ENCODE results near the gene WAPL.
"Not testable (repeated sequence)": the region's sequence is repeated elsewhere in the genome, so short reads cannot be mapped to it uniquely, and the experiment has no call there.

Gene WAPL

GRCh38 chr10:86411281-86411841 is 110.2 kb downstream of the WAPL start:
- peak; percentile 77 for DNase-seq

- DNase-seq: no peak
Measured at GRCh38 chr10:86410542-86411124, 111.0 kb downstream of the WAPL start.

DNA sequence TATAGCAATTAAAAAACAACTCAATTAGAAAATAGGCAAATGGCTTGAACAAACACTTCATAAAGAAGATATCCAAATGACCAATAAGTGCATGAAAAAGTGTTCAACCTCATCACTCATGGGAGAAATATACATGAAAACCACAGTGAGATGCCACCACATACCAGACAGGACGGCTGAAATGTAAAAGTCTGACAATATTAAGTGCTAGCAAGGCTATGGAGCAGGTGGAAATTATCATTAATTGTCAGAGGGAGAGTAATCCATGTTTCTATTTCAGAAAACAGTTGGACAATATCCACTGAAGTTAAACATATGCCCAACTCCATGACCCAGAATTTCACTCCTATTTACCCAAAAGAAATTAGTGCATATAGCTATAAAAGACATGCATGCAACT is 112.4 kb downstream of the WAPL start:
- no peak for DNase-seq

- DNase-seq: no peak
Measured at GRCh38 chr10:86403183-86403797, 118.3 kb downstream of the WAPL start.

DNA sequence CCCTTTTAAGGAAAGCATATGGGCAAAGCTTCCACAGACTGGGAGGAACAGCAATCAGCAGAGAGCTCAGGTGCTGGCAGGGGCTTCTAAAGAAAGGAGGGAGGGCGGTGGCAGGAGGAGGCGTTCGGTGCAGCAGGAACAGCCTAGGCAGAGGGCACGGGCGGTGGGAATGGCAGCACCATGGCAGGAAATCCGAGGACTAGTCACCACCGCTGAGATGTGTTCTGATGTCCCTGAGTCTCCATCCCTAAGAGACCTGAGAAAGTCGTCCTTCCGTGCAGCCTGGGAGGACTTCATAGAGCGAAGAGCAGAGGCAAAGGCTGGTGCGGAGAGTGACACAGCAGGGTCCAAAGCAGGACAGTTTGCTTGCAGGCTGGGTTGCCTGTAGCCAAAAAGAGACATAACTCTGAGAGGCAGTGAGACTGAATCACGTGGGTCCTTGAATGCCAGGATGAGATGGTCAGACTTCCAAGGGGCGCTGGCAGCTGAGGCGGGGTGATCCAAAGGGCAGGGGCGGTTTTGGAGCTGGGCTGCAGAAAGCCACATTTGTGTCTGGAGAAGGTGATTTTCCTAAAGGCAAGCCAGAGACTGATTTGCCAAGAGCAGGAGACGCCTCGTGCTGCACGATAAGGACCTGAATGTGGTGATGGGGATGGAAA is 119.2 kb downstream of the WAPL start:
- DNase-seq: no peak

DNA sequence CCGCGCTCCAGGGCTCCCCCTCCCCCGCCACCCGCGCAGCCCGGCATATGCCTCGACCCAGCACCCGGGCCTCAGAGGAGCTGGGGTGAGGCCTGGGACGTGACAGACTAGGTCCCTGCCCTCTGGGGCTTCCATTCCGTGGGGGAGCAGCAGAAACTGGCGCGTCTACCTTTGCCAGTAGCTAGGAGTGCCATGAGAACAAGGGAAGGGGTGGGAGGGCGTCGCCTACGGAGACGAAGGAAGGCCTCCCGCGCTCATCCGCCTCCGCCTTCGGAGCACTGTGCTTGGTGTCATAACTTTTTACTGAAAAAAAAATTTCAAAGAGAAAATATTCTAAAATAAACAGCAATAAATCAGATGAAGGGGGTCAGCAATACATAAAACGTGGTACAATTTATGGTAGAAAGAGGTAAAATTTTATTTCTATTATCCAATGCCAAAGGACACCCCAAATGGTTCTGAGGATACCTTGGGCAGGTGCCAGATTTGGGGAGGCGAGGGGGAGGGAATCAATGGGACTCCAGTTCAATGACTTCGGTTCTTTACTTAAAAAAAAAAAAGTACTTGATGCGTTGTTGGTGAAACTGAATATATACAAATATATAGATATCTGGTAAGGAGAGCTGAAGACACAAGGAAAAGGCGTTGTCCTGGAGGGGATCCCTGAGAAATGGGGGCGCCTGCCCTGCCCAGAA is 119.9 kb downstream of the WAPL start:
- DNase-seq: no peak

GRCh38 chr10:86400705-86401587 is 120.6 kb downstream of the WAPL start:
- peak; percentile 58 for DNase-seq

- peak; percentile 95 for DNase-seq
Measured at GRCh38 chr10:86399879-86400704, 121.5 kb downstream of the WAPL start.

DNA sequence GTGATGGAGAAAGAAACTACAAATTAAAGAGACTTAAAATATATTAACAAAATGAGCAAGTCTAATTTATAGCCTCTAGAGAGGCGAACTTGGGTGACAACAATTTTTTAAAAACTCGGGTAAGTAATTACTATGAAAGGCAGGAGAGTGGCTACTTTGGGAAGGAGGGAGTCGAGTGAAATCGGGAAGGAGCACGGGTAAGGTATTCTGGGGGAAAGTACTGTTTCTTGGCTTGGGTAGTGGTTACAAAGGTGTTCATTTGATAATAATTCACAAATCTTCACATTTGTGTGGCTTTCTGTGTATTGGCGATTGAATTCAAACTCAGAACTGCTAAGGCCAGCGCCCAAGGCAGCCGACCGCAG is 122.1 kb downstream of the WAPL start:
- no peak for DNase-seq

DNA sequence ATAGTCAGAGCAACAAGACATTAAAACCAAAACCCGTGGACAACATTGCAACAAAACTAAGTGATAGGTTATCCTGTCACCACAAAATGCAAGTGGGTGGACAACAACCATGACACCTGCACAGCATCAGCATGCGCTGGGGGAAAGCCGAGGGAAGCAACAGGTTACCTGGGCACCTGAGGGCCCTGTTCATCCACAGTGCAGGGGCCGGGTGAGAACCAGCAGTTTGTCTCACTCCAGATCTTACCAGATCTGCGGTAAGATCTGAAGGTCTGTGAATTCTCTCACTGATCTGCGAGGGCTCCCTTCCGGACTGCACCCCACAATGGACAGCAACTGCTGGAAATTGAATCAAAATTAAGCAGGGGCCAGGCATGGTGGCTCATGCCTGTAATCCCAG is 124.5 kb downstream of the WAPL start:
- no peak for DNase-seq

DNA sequence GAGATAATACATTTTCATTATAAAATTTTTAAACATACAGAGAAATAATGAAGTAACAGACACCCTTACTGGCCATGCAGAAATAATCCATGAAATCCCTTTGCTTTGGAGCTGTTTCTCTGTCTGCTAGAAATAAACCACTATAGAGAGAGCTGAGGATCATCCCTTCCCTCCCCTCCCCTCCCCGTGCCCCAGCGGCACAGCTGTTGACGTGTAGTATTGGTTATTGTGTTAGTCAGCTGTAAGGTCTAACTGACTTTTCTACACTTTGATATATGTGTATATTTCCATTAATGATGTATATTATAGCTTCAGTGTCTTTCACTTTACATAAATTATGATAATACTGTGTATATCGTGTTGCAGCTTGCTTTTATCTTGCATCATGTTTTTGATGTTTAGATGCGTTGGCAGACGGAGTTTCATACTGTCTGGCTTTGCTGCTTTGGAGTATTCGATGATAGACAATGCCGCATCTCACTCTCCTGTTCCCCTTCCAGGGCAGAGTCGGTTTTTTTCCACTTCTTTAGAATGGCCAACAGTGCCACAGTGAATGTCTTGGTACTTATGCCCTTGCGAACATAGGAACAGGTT is 127.6 kb downstream of the WAPL start:
- DNase-seq: no peak

GRCh38 chr10:86393362-86393761 is 128.2 kb downstream of the WAPL start:
- DNase-seq: no peak

- DNase-seq: no peak
Measured at GRCh38 chr10:86392723-86393094, 128.9 kb downstream of the WAPL start.

- no peak for DNase-seq
Measured at GRCh38 chr10:86391986-86392722, 129.4 kb downstream of the WAPL start.

DNA sequence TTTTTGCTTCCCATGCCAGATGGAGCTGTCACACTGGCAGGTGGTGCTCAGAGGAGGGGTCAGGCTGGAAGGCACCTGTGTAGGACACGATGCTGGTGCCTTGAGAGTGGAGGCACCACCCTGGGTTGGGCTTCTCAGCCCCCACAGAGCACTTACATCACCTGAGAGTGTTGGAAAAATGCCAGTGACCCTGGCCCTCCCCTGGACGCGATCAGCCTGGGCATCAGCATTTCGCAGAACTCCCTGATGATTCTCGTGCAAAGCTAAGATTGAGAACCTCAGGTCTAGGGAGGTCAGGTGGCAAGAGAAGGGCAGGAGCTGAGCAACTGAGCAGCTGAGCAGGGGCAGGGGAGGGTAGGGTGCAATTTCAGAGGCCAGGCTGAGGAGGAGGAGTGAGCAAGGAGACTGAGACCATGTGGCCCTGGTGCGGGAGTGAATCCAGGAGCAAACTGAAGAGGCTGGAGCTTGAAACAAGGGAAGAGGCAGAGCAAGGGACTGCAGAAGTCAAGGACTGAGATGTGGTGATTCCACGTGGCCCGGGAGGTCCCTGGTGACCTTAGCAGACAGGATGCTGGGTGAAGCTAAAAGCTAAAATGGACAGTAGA is 130.3 kb downstream of the WAPL start:
- DNase-seq: peak; percentile 22

DNA sequence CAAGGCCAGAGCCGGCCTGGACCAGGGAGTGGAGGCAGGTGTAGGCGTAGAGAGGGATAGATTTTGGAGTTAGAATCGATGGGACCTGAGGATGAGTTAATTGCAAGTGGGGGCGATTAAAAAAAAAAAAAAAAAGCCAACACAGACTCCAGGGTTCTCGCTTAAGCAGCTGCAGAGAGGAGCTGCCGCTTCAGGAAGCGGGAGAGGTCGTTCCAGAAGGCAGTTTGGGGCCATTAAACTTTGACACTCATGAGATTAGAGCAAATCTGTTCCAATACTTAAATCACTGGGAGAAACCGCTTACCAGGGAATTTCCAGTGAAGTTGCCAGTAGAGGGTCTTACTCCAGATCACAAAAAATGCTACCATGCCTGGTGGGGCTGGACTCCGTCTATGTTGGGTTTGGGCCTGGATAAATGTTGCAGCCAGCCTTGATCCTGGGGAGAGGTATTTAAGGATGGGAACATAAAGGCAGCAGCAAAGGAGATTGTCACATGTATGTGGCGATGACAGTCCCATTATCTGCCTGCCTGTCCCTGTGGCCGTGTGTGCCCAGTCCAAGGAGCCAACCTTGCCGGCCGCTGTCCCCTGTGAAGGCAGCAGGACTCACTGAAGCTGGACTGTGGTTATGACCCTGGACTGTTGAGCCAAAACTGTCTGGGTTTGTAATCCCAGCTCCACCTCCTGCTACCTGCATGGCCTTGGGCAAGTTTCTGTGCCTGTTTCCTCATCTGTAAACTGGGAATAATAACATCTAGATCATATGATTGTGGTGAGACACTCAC is 131.1 kb downstream of the WAPL start:
- DNase-seq: no peak

DNA sequence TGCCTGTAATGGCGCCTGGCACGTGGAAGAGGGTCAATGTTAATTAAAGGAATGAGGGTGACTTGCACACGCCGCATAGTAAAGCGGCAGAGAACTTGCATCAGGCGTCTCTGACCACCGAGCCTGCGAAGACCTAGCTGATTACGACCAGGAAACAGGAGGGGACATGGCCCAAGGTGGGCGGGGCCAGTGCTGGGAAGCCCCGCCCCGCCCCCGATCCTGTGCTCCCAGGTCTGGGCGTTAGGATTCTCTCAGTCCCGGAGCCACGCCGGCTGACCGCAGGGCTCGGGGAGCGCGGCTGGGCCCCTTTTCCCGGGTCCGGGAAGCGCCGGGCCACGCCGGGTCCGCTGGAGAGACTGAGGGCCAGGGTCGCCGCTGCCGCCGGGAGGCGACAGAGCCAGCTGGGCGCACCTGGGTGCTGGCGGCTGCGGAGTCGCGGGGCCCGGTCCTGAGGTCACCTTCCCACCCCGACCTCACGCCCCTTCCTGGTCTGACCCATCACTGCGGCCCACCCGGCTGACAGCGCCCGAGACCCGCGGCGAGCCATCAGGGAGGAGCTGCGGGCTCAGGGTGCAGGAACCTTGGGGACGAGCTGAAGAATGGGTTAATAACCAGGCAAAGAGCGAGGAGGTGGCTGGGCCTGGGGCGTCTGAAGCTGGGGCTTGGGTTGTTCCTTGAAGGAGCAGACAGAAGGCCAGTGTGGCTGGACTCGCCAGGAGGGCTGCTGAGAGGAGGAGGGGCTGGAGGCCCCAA is 132.0 kb downstream of the WAPL start:
- DNase-seq: no peak

DNA sequence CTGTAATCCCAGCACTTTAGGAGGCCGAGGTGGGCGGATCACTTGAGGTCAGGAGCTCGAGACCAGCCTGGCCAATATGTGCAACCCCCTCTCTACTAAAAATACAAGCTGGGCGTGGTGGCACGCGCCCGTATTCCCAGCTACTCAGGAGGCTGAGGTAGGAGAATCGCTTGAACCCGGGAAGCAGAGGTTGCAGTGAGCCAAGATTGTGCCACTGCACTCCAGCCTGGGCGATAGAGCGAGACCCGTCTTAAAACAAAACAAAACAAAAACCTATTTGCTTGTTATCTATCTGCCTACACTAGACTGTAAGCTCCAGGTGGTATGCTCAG is 132.5 kb downstream of the WAPL start:
- not testable (repeated sequence) for DNase-seq

Measured in RPMI8226 (cell line).